CD4-positive, alpha-beta memory T cell (primary cell): Measurements from ENCODE around the gene FAM193A. TPM values are rescaled to one million over a fixed set of nuclear protein-coding genes. Genes with fewer than 3 reads are reported as not detected.
A peak's percentile ranks its signal among the peaks of the same experiment; 100 is the strongest.

Experiments
- CTCF ChIA-PET: fragments of 350-600 bp; sonication (Branson Sonifier 250); formaldehyde crosslinking; loops from one replicate; lab custom pipeline; 2021; ENCODE audit warnings: inconsistent platforms; ENCODE audit not compliant: partially characterized antibody; lab: Charles Lee
- POLR2A ChIA-PET: fragments of 350-600 bp; sonication (Branson Sonifier 250); formaldehyde crosslinking; loops from one replicate; lab custom pipeline; 2021; ENCODE audit not compliant: partially characterized antibody; lab: Charles Lee
- DNase-seq, 5 donors: peaks; one replicate each; pipeline versions ENCODE4 v3.0.0 to v3.0.0-alpha.2; 2020 to 2022; ENCODE audit warnings: mixed read lengths in 1 of 5
- H3K27ac ChIP-seq: one replicate; pipeline ENCODE4 v1.7.0; 2013; ENCODE audit warnings: low read depth, low read length
- H3K27me3 ChIP-seq: 2 replicates; pipeline ENCODE4 v1.7.0; 2013; ENCODE audit warnings: mild to moderate bottlenecking, low read length, moderate library complexity; ENCODE audit not compliant: insufficient read depth
- H3K36me3 ChIP-seq: 2 replicates; pipeline ENCODE4 v1.7.0; 2013; ENCODE audit warnings: mild to moderate bottlenecking, low read length, moderate library complexity; ENCODE audit not compliant: insufficient read depth
- H3K4me1 ChIP-seq: 2 replicates; pipeline ENCODE4 v1.7.0; 2013; ENCODE audit warnings: mild to moderate bottlenecking, low read length, moderate library complexity; ENCODE audit not compliant: insufficient read depth
- H3K4me3 ChIP-seq, 2 donors: one replicate each; pipeline ENCODE4 v1.7.0; 2013; ENCODE audit warnings: low read length in 2 of 2, mild to moderate bottlenecking in 1 of 2
- H3K9me3 ChIP-seq, 2 donors: one replicate each; pipeline ENCODE4 v1.7.0; 2013; ENCODE audit warnings: low read length in 2 of 2, control low read depth in 1 of 2; ENCODE audit not compliant: control insufficient read depth in 1 of 2
- H3K27ac Mint-ChIP-seq, 7 donors: one replicate each; pipeline ENCODE4 v1.8.0; 2020 to 2021; ENCODE audit warnings: mixed read lengths in 7 of 7, mild to moderate bottlenecking in 6 of 7, inconsistent platforms in 3 of 7, moderate library complexity in 3 of 7
- H3K27me3 Mint-ChIP-seq, 2 donors: one replicate each; pipeline ENCODE4 v1.8.0; 2020 to 2021; ENCODE audit warnings: mixed read lengths in 2 of 2
- H3K36me3 Mint-ChIP-seq, 2 donors: one replicate each; pipeline ENCODE4 v1.8.0; 2020 to 2021; ENCODE audit warnings: mixed read lengths in 2 of 2, inconsistent platforms in 1 of 2, mild to moderate bottlenecking in 1 of 2
- H3K4me1 Mint-ChIP-seq, 4 donors: one replicate each; pipeline ENCODE4 v1.8.0; 2020 to 2021; ENCODE audit warnings: mixed read lengths in 4 of 4, mild to moderate bottlenecking in 1 of 4
- H3K4me3 Mint-ChIP-seq, 8 donors: one replicate each; pipeline ENCODE4 v1.8.0; 2020 to 2021; ENCODE audit warnings: mixed read lengths in 8 of 8, mild to moderate bottlenecking in 7 of 8, moderate library complexity in 6 of 8, inconsistent platforms in 3 of 8
- H3K9me3 Mint-ChIP-seq, 8 donors: one replicate each; pipeline ENCODE4 v1.8.0; 2020 to 2021; ENCODE audit warnings: mixed read lengths in 8 of 8, mild to moderate bottlenecking in 5 of 8, inconsistent platforms in 3 of 8, moderate library complexity in 1 of 8
- intact Hi-C: fragments of 100-400 bp; cut with micrococcal nuclease; formaldehyde crosslinking; loops from one replicate; pipeline ENCODE4 v1.15.1; 2023
- polyA plus RNA-seq, 2 donors: library from polyadenylated mRNA; unstranded; fragments of 300-500 nt; fragmentation: Illumina TruSeq; gene quantifications; one replicate each; pipeline ENCODE4 v1.2.3, GENCODE V29; 2021
- total RNA-seq, 2 experiments: library from RNA; stranded (reverse); gene quantifications; one replicate each; pipeline ENCODE4 v1.2.3, GENCODE V29; 2021

FAM193A gene
- total and polyA plus RNA-seq, 4 experiments from 2014 or later = 0.16 to 47.8 (median 26.1) TPM

GRCh38 chr4:2648159-2648814 is 111.8 kb downstream of the FAM193A start:
- POLR2A ChIA-PET = no interaction called here
- Histone ChIP-seq H3K27ac (no peak overlapping the region), H3K27me3 (no peaks in the 10 kb centered on the region), H3K4me3 (no peak overlapping the region), H3K9me3 (no peaks in the 10 kb centered on the region), H3K36me3 (peaks cover 44% of the 10 kb centered on the region), H3K4me1 (peaks cover 8% of the 10 kb centered on the region)
- no peak overlapping the region for H3K4me3 Mint-ChIP-seq
- H3K27ac Mint-ChIP-seq = peak overlapping the region in 1 of 7 donors; percentile 41
- CTCF ChIA-PET = no interaction called here
- intact Hi-C loops = no loop called here
- peaks cover 40 to 46% of the 10 kb centered on the region in 2 donors for H3K36me3 Mint-ChIP-seq
- no peaks in the 10 kb centered on the region for H3K9me3 Mint-ChIP-seq
- H3K27me3 Mint-ChIP-seq = no peaks in the 10 kb centered on the region
- no peak for DNase-seq
- H3K4me1 Mint-ChIP-seq = peaks cover 12 to 19% (median 16%) of the 10 kb centered on the region in 4 donors

DNA sequence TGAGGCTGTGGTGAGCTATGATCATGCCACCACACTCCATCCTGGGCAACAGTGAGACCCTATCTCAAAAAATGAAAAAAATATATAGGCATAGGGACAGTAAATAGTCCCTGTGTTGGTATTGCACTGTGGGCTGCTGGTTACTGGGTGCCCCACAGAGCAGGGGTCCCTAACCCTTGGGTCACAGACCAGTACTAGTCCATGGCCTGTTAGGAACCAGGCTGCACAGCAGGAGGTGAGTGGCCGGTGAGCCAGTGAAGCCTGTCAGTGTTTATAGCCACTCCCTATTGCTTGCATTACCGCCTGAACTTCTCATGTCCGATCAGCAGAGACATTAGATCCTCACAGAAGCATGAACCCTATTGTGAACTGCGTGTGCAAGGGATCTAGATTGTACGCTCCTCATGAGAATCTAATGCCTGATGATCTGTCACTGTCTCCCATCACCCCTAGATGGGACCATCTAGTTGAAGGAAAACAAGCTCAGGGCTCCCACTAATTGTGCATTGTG is 113.2 kb downstream of the FAM193A start:
- DNase-seq = no peak
- intact Hi-C loops = no loop called here
- no peaks in the 10 kb centered on the region for H3K9me3 Mint-ChIP-seq
- Histone ChIP-seq H3K27me3 (no peaks in the 10 kb centered on the region), H3K4me3 (no peak overlapping the region), H3K27ac (no peak overlapping the region), H3K4me1 (peaks cover 8% of the 10 kb centered on the region), H3K9me3 (no peaks in the 10 kb centered on the region), H3K36me3 (peaks cover 33% of the 10 kb centered on the region)
- ChIA-PET POLR2A (no interaction called here), CTCF (no interaction called here)
- H3K4me1 Mint-ChIP-seq = peaks cover 12 to 19% (median 15%) of the 10 kb centered on the region in 4 donors
- H3K36me3 Mint-ChIP-seq = peaks cover 30 to 53% of the 10 kb centered on the region in 2 donors
- no peak overlapping the region for H3K4me3 Mint-ChIP-seq
- no peak overlapping the region for H3K27ac Mint-ChIP-seq
- no peaks in the 10 kb centered on the region for H3K27me3 Mint-ChIP-seq

- Histone ChIP-seq H3K9me3 (no peaks in the 10 kb centered on the region), H3K27ac (no peak overlapping the region), H3K4me3 (no peak overlapping the region), H3K27me3 (no peaks in the 10 kb centered on the region), H3K36me3 (peaks cover 33% of the 10 kb centered on the region), H3K4me1 (peaks cover 8% of the 10 kb centered on the region)
- DNase-seq = no peak
- intact Hi-C loops = no loop called here
- POLR2A ChIA-PET = no interaction called here
- H3K36me3 Mint-ChIP-seq = peaks cover 26 to 50% of the 10 kb centered on the region in 2 donors
- H3K27me3 Mint-ChIP-seq = no peaks in the 10 kb centered on the region
- CTCF ChIA-PET = no interaction called here
- peaks cover 12 to 19% (median 15%) of the 10 kb centered on the region in 4 donors for H3K4me1 Mint-ChIP-seq
- H3K4me3 Mint-ChIP-seq = no peak overlapping the region
- H3K27ac Mint-ChIP-seq = peak overlapping the region in 4 of 7 donors; percentile 16 to 86 (median 56)
- no peaks in the 10 kb centered on the region for H3K9me3 Mint-ChIP-seq
Observed at GRCh38 chr4:2650276-2650675, 113.8 kb downstream of the FAM193A start.

GRCh38 chr4:2651546-2651945 is 115.1 kb downstream of the FAM193A start:
- Histone ChIP-seq H3K27me3 (no peaks in the 10 kb centered on the region), H3K4me3 (no peak overlapping the region), H3K36me3 (peaks cover 31% of the 10 kb centered on the region), H3K4me1 (peaks cover 8% of the 10 kb centered on the region), H3K27ac (no peak overlapping the region), H3K9me3 (no peaks in the 10 kb centered on the region)
- peaks cover 24 to 52% of the 10 kb centered on the region in 2 donors for H3K36me3 Mint-ChIP-seq
- DNase-seq = no peak
- POLR2A ChIA-PET = no interaction called here
- H3K4me3 Mint-ChIP-seq = no peak overlapping the region
- H3K9me3 Mint-ChIP-seq = no peaks in the 10 kb centered on the region
- H3K27me3 Mint-ChIP-seq = no peaks in the 10 kb centered on the region
- intact Hi-C loops = no loop called here
- peak overlapping the region in 6 of 7 donors; percentile 6 to 58 (median 20) for H3K27ac Mint-ChIP-seq
- CTCF ChIA-PET = no interaction called here
- H3K4me1 Mint-ChIP-seq = peaks cover 12 to 19% (median 15%) of the 10 kb centered on the region in 4 donors

GRCh38 chr4:2651998-2652397 is 115.6 kb downstream of the FAM193A start:
- no peak overlapping the region for H3K27ac ChIP-seq
- H3K27me3 ChIP-seq = no peaks in the 10 kb centered on the region
- peak overlapping the region; percentile 6 to 78 (median 41) for H3K27ac Mint-ChIP-seq
- H3K4me1 Mint-ChIP-seq = peaks cover 12 to 19% (median 15%) of the 10 kb centered on the region in 4 donors
- ChIA-PET POLR2A (no interaction called here), CTCF (no interaction called here)
- peaks cover 24 to 53% of the 10 kb centered on the region in 2 donors for H3K36me3 Mint-ChIP-seq
- no peaks in the 10 kb centered on the region for H3K9me3 ChIP-seq
- peaks cover 27% of the 10 kb centered on the region for H3K36me3 ChIP-seq
- no peaks in the 10 kb centered on the region for H3K9me3 Mint-ChIP-seq
- H3K4me3 Mint-ChIP-seq = no peak overlapping the region
- intact Hi-C loops = no loop called here
- no peak overlapping the region for H3K4me3 ChIP-seq
- peaks cover 8% of the 10 kb centered on the region for H3K4me1 ChIP-seq
- DNase-seq = no peak
- no peaks in the 10 kb centered on the region for H3K27me3 Mint-ChIP-seq

- DNase-seq = no peak
- H3K4me3 Mint-ChIP-seq = no peak overlapping the region
- Histone ChIP-seq H3K36me3 (peaks cover 22% of the 10 kb centered on the region), H3K4me3 (no peak overlapping the region), H3K27ac (no peak overlapping the region), H3K9me3 (no peaks in the 10 kb centered on the region), H3K4me1 (peaks cover 8% of the 10 kb centered on the region), H3K27me3 (no peaks in the 10 kb centered on the region)
- intact Hi-C loops = no loop called here
- peak overlapping the region; percentile 10 to 80 (median 54) for H3K27ac Mint-ChIP-seq
- H3K36me3 Mint-ChIP-seq = peaks cover 30 to 54% of the 10 kb centered on the region in 2 donors
- H3K9me3 Mint-ChIP-seq = no peaks in the 10 kb centered on the region
- POLR2A ChIA-PET = no interaction called here
- CTCF ChIA-PET = no interaction called here
- H3K4me1 Mint-ChIP-seq = peaks cover 14 to 19% (median 16%) of the 10 kb centered on the region in 4 donors
- H3K27me3 Mint-ChIP-seq = no peaks in the 10 kb centered on the region
Observed at GRCh38 chr4:2652415-2653160, 116.1 kb downstream of the FAM193A start.

- POLR2A ChIA-PET = no interaction called here
- CTCF ChIA-PET = no interaction called here
- H3K4me3 ChIP-seq = no peak overlapping the region
- peaks cover 0 to 2% (median 0%) of the 10 kb centered on the region in 8 donors for H3K9me3 Mint-ChIP-seq
- H3K4me1 ChIP-seq = no peaks in the 10 kb centered on the region
- H3K4me3 Mint-ChIP-seq = no peak overlapping the region
- peaks cover 35% of the 10 kb centered on the region for H3K36me3 ChIP-seq
- H3K4me1 Mint-ChIP-seq = peaks cover under 1 to 4% (median 4%) of the 10 kb centered on the region in 4 donors
- intact Hi-C loops = no loop called here
- H3K27me3 ChIP-seq = no peaks in the 10 kb centered on the region
- no peaks in the 10 kb centered on the region for H3K9me3 ChIP-seq
- no peak overlapping the region for H3K27ac ChIP-seq
- peaks cover 60 to 69% of the 10 kb centered on the region in 2 donors for H3K36me3 Mint-ChIP-seq
- H3K27me3 Mint-ChIP-seq = no peaks in the 10 kb centered on the region
- peak overlapping the region in 1 of 7 donors; percentile 53 for H3K27ac Mint-ChIP-seq
- DNase-seq = no peak
Observed at GRCh38 chr4:2660596-2661211, 124.3 kb downstream of the FAM193A start.
